CD4-positive, CD25-positive, alpha-beta regulatory T cell (primary cell): Measurements from ENCODE around the gene DNASE2B. TPM values are rescaled to one million over a fixed set of nuclear protein-coding genes. Genes with fewer than 3 reads are reported as not detected.

Experiments used
- ATAC-seq, 2 donors: fragments of 150-1000 bp; cut with Tn5 transposase; one replicate each; pipeline ENCODE4 v1.10.0; 2021; ENCODE audit warnings: low read depth in 2 of 2, moderate number of reproducible peaks in 2 of 2, moderate library complexity in 1 of 2
- DNase-seq, 3 donors: peaks; one replicate each; pipeline versions ENCODE4 v3.0.0 to v3.0.0-alpha.2; 2012 to 2022; ENCODE audit warnings: mixed read lengths in 1 of 3
- H3K27ac ChIP-seq: one replicate; pipeline ENCODE4 v1.7.0; 2013; ENCODE audit warnings: mild to moderate bottlenecking, low read length; ENCODE audit not compliant: insufficient read depth, poor library complexity, severe bottlenecking
- H3K27me3 ChIP-seq: one replicate; pipeline ENCODE4 v1.7.0; 2013; ENCODE audit warnings: low read length; ENCODE audit not compliant: control insufficient read depth, insufficient read depth
- H3K36me3 ChIP-seq: one replicate; pipeline ENCODE4 v1.7.0; 2013; ENCODE audit warnings: mild to moderate bottlenecking, low read length, moderate library complexity; ENCODE audit not compliant: control insufficient read depth, insufficient read depth
- H3K4me1 ChIP-seq: 2 replicates; pipeline ENCODE4 v1.7.0; 2013; ENCODE audit warnings: mild to moderate bottlenecking, low read length; ENCODE audit not compliant: insufficient read depth, control insufficient read depth, poor library complexity, severe bottlenecking
- H3K4me3 ChIP-seq: one replicate; pipeline ENCODE4 v1.7.0; 2013; ENCODE audit warnings: low read depth, mild to moderate bottlenecking, low read length, moderate library complexity
- H3K9me3 ChIP-seq, 2 experiments: 1 replicate in 1 of 2; 2 replicates in 1 of 2; pipeline ENCODE4 v1.7.0; 2013; ENCODE audit warnings: low read length in 2 of 2, mild to moderate bottlenecking in 1 of 2, moderate library complexity in 1 of 2; ENCODE audit not compliant: control insufficient read depth in 2 of 2
- H3K27ac Mint-ChIP-seq, 3 donors: one replicate each; pipeline ENCODE4 v1.8.0; 2020 to 2022; ENCODE audit warnings: mild to moderate bottlenecking in 3 of 3, mixed read lengths in 3 of 3, moderate library complexity in 2 of 3
- H3K27me3 Mint-ChIP-seq: one replicate; pipeline ENCODE4 v1.8.0; 2022; ENCODE audit warnings: mild to moderate bottlenecking, mixed read lengths
- H3K36me3 Mint-ChIP-seq: one replicate; pipeline ENCODE4 v1.8.0; 2020; ENCODE audit warnings: mixed read lengths
- H3K4me1 Mint-ChIP-seq, 4 donors: one replicate each; pipeline ENCODE4 v1.8.0; 2020 to 2022; ENCODE audit warnings: mixed read lengths in 4 of 4, mild to moderate bottlenecking in 1 of 4
- H3K4me3 Mint-ChIP-seq, 4 donors: one replicate each; pipeline ENCODE4 v1.8.0; 2020 to 2022; ENCODE audit warnings: mild to moderate bottlenecking in 4 of 4, mixed read lengths in 4 of 4, moderate library complexity in 3 of 4
- H3K9me3 Mint-ChIP-seq, 7 donors: one replicate each; pipeline ENCODE4 v1.8.0; 2020 to 2022; ENCODE audit warnings: mixed read lengths in 7 of 7, mild to moderate bottlenecking in 3 of 7, moderate library complexity in 2 of 7
- polyA plus RNA-seq, 4 donors: library from polyadenylated mRNA; unstranded; fragments of 300-500 nt; fragmentation: Illumina TruSeq; gene quantifications; one replicate each; pipeline ENCODE4 v1.2.3, GENCODE V29; 2021
- total RNA-seq: library from RNA; stranded (reverse); gene quantifications from one replicate; pipeline ENCODE4 v1.2.3, GENCODE V29; 2022

DNASE2B gene
- total and polyA plus RNA-seq, 5 donors from 2014 or later = not detected

DNA sequence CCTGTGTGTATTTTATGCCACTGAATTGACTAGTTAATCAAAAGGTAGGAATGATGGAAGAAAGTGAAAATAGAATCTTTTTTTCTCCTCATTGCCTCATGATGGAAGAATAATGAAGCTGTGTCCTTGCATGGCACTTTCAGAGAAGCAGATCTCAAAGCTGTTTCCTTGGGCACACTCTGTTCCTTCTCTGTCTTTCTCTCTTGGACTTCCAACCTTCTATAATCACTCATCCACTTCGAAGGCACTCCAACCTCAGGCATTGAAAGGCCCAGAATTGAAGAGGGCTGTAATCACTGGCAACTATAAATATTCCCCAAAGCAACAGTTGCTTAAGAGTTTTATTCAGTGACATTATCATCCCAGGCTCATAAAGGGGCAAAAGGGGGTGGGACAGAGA is 31.1 kb upstream of the DNASE2B start:
- Mint-ChIP-seq H3K36me3 (no peaks in the 10 kb centered on the region), H3K4me3 (no peak overlapping the region), H3K9me3 (no peaks in the 10 kb centered on the region), H3K4me1 (no peaks in the 10 kb centered on the region), H3K27ac (no peak overlapping the region), H3K27me3 (peaks cover 4% of the 10 kb centered on the region)
- no peak overlapping the region for H3K27ac ChIP-seq
- ATAC-seq = no peak
- H3K36me3 ChIP-seq = no peaks in the 10 kb centered on the region
- H3K4me1 ChIP-seq = no peaks in the 10 kb centered on the region
- no peak for DNase-seq
- no peaks in the 10 kb centered on the region for H3K27me3 ChIP-seq
- H3K9me3 ChIP-seq = no peaks in the 10 kb centered on the region
- no peak overlapping the region for H3K4me3 ChIP-seq

- no peaks in the 10 kb centered on the region for H3K4me1 Mint-ChIP-seq
These were observed 29.8 kb upstream of the DNASE2B start for GRCh38 chr1:84368441-84368840.

DNA sequence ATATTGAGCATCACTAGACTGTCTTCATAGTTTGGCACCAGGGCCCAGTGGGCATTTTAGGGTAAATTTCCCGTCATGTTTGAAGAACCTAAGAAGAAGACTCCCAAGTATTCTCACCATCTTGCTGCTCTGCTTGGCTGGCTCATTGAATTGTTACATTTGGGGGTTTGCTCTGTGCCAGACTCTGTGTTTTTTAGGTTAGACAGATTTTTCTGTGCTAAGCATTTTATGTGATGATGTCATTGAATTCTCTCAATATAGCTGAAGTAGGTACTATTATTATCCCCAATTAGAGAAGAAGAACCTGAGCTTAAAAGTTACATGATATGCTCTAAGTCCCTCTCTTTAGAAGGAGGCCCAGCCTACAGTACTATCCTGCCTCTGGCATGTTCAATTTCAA is 28.0 kb upstream of the DNASE2B start:
- no peaks in the 10 kb centered on the region for H3K36me3 ChIP-seq
- H3K27ac ChIP-seq = no peak overlapping the region
- Mint-ChIP-seq H3K27ac (no peak overlapping the region), H3K4me3 (no peak overlapping the region), H3K9me3 (no peaks in the 10 kb centered on the region), H3K4me1 (no peaks in the 10 kb centered on the region), H3K36me3 (no peaks in the 10 kb centered on the region), H3K27me3 (peaks cover 4% of the 10 kb centered on the region)
- no peak overlapping the region for H3K4me3 ChIP-seq
- no peaks in the 10 kb centered on the region for H3K9me3 ChIP-seq
- H3K27me3 ChIP-seq = no peaks in the 10 kb centered on the region
- H3K4me1 ChIP-seq = no peaks in the 10 kb centered on the region
- ATAC-seq (no peak), DNase-seq (no peak)

More at GRCh38 chr1:84368441-84368840, 29.8 kb upstream of the DNASE2B start:
- H3K27ac ChIP-seq = no peak overlapping the region
- no peak overlapping the region for H3K27ac Mint-ChIP-seq
- ATAC-seq (no peak), DNase-seq (no peak)
- H3K4me3 Mint-ChIP-seq = no peak overlapping the region
- no peaks in the 10 kb centered on the region for H3K4me1 ChIP-seq
- H3K27me3 Mint-ChIP-seq = peaks cover 4% of the 10 kb centered on the region
- no peaks in the 10 kb centered on the region for H3K36me3 Mint-ChIP-seq
- H3K4me3 ChIP-seq = no peak overlapping the region
- H3K36me3 ChIP-seq = no peaks in the 10 kb centered on the region
- no peaks in the 10 kb centered on the region for H3K27me3 ChIP-seq
- no peaks in the 10 kb centered on the region for H3K9me3 ChIP-seq
- H3K9me3 Mint-ChIP-seq = no peaks in the 10 kb centered on the region

DNA sequence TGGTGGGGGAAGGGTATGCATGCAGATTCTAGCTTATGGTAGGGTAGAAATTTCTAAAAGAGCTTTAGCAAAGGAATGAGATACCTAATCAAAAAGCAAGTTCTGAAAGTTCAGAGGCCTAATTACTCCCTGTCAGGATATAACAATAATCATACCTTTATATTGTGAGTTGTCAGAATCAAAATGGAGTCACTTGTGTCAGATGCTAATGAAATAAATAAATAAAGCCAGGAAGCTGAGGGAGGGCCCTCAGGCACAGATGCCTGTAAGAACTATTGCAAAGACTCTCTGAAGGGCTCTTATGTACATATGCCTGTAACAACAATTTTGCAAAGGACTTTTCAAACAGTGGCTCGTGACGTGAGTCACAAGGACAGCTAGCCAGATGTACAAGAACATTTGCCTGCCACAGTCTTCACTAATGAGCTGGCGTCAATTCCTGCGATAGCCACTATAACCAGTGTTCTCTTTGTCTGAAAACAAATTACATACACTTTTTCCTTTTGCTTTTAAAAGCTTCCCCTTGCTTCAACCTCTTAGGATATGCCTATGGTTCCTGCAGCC is 27.4 kb upstream of the DNASE2B start:
- Histone ChIP-seq H3K9me3 (no peaks in the 10 kb centered on the region), H3K4me3 (no peak overlapping the region), H3K36me3 (no peaks in the 10 kb centered on the region), H3K4me1 (no peaks in the 10 kb centered on the region), H3K27me3 (no peaks in the 10 kb centered on the region), H3K27ac (no peak overlapping the region)
- ATAC-seq (no peak), DNase-seq (no peak)
- no peaks in the 10 kb centered on the region for H3K4me1 Mint-ChIP-seq
- no peaks in the 10 kb centered on the region for H3K36me3 Mint-ChIP-seq
- no peaks in the 10 kb centered on the region for H3K9me3 Mint-ChIP-seq
- H3K4me3 Mint-ChIP-seq = no peak overlapping the region
- peaks cover 2% of the 10 kb centered on the region for H3K27me3 Mint-ChIP-seq
- no peak overlapping the region for H3K27ac Mint-ChIP-seq

- Mint-ChIP-seq H3K27me3 (no peaks in the 10 kb centered on the region), H3K36me3 (no peaks in the 10 kb centered on the region), H3K9me3 (no peaks in the 10 kb centered on the region), H3K4me1 (no peaks in the 10 kb centered on the region), H3K27ac (no peak overlapping the region), H3K4me3 (no peak overlapping the region)
- DNase-seq (no peak), ATAC-seq (no peak)
- Histone ChIP-seq H3K36me3 (no peaks in the 10 kb centered on the region), H3K4me1 (no peaks in the 10 kb centered on the region), H3K27me3 (no peaks in the 10 kb centered on the region), H3K9me3 (no peaks in the 10 kb centered on the region), H3K4me3 (no peak overlapping the region), H3K27ac (no peak overlapping the region)
These were observed 24.7 kb upstream of the DNASE2B start for GRCh38 chr1:84373436-84374141.

DNA sequence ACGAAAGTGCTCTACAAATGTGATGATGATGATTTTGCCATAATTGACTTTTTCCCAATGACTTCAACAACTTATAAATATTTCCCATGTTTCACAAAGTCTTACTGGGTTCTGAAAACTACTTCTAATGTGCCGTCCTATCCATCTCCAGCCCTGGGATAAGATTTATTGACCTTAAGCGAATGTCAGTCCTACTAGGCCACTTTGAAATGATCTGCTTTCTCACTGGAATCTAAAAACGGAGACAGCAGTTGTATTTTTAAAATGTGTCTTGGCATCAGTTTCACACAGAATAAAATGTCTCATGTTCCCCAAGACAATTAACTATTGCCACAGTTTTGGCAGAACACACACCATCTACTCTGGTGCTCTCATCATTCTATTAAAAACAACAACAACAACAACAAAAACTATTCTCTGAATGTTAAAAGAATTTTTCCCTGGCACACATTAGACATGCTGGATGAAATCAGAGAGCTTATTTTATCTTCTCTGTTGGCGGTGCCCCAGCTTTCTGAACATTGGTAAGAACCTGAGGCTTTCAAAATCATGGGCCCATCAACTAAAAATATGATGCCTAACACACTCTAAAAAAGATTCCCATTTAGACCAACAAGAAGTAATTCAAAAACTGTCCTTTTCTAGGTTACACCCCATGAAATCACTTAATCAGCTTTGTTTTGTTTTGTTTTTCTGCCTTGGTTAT is 23.1 kb upstream of the DNASE2B start:
- no peak for DNase-seq
- H3K4me1 Mint-ChIP-seq = no peaks in the 10 kb centered on the region
- H3K27me3 ChIP-seq = no peaks in the 10 kb centered on the region
- no peak overlapping the region for H3K27ac ChIP-seq
- H3K27ac Mint-ChIP-seq = no peak overlapping the region
- no peaks in the 10 kb centered on the region for H3K4me1 ChIP-seq
- H3K36me3 Mint-ChIP-seq = no peaks in the 10 kb centered on the region
- H3K9me3 ChIP-seq = no peaks in the 10 kb centered on the region
- H3K4me3 ChIP-seq = no peak overlapping the region
- no peak overlapping the region for H3K4me3 Mint-ChIP-seq
- no peaks in the 10 kb centered on the region for H3K9me3 Mint-ChIP-seq
- H3K36me3 ChIP-seq = no peaks in the 10 kb centered on the region
- no peak for ATAC-seq
- no peaks in the 10 kb centered on the region for H3K27me3 Mint-ChIP-seq

DNA sequence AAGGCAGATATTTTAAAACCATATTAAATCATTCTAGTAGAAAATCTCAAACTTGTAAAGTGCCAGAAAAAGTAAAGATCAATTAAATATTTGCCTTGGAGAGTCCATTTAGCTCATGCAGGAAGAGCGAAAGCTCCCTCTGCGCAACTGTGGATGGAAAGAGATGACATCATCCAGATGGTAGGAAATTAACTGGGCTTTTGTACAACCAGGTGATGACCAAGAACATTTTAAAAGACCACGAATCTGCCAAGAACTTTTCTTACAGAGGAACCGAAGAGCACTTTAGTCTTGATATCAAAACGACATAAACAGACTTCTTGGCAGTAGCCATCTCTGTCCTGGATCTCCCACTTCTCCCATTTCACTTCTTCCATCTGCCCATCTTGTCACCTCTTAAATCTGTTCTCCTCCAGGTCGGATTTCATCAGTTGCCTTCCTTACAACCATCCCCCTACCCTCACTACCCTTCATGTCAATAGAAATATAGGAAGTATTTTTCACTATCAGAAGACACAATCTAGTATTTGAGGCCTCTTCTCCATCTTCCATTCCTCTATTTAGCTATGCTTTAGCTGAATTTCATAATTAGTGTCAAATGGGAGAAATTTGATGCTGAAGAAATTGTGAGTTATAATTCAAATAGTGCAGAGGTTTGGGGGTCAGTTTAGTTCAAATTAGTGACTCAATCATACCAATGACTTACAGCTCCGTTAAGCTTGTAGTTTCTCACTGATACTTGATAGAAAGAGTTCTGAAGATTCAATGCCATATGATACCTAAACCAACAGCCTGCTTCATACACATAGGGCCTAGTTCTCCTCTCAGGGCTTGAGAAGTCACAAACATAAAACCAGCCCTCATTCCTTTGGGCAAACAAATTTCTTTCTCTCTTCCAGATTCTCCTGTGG is 22.0 kb upstream of the DNASE2B start:
- ATAC-seq = no peak
- H3K36me3 Mint-ChIP-seq = no peaks in the 10 kb centered on the region
- H3K4me3 ChIP-seq = no peak overlapping the region

More for the DNA sequence above, 22.0 kb upstream of the DNASE2B start:
- H3K36me3 ChIP-seq = no peaks in the 10 kb centered on the region
- H3K4me1 ChIP-seq = no peaks in the 10 kb centered on the region
- Mint-ChIP-seq H3K27me3 (peaks cover 6% of the 10 kb centered on the region), H3K9me3 (no peaks in the 10 kb centered on the region), H3K4me3 (no peak overlapping the region), H3K4me1 (no peaks in the 10 kb centered on the region), H3K27ac (no peak overlapping the region)
- peaks cover 1% of the 10 kb centered on the region for H3K27me3 ChIP-seq
- H3K9me3 ChIP-seq = no peaks in the 10 kb centered on the region
- H3K27ac ChIP-seq = no peak overlapping the region
- DNase-seq = no peak
